ENCODE measurements around the gene TRMT61A. TPM values are rescaled to one million over a fixed set of nuclear protein-coding genes. Genes with fewer than 3 reads are reported as not detected.

Gene TRMT61A
- total and polyA plus RNA-seq, 2 of the 4 experiments (the other 2 are of a cell fraction): 5.7 to 16.2 TPM

DNA sequence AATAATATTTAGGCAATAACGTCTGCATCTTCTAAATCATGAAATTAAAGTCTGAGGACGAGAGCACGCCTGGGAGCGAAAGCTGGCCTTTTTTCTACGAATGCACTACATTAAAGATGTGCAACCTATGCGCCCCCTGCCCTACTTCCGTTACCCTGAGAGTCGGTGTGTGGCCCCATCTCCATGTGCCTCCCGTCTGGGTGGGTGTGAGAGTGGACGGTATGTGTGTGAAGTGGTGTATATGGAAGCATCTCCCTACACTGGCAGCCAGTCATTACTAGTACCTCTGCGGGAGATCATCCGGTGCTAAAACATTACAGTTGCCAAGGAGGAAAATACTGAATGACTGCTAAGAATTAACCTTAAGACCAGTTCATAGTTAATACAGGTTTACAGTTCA is 25.7 kb upstream of the TRMT61A start:
- no peak overlapping the region for H2AFZ ChIP-seq (replicated peaks; ENCODE audit: low read length, poor library complexity)
- no peak overlapping the region for H4K91ac ChIP-seq (ENCODE audit: insufficient read depth, low read depth, low read length)
- no peak overlapping the region for H3K4me2 ChIP-seq (ENCODE audit: low read depth, low read length)
- H3K27me3 ChIP-seq (ENCODE audit: control insufficient read depth, insufficient read depth, low read length): no peaks in the 10 kb centered on the region
- H2AK9ac ChIP-seq (replicated peaks; ENCODE audit: low read depth, low read length, poor library complexity): no peak overlapping the region
- ChIA-PET CTCF (no interaction called here), POLR2A (ENCODE audit: unreplicated experiment) (no interaction called here)
- H4K20me1 ChIP-seq (ENCODE audit: insufficient read depth, low read length): peaks cover 30% of the 10 kb centered on the region
- no peak overlapping the region for H3K9ac ChIP-seq (ENCODE audit: low read depth, low read length)
- in situ Hi-C loops (cut with MboI; ENCODE audit: low sequenced_read_pairs) (no loop called here), dilution Hi-C loops (cut with HindIII; ENCODE audit: low sequenced_read_pairs, unreplicated experiment) (no loop called here), intact Hi-C loops (cut with micrococcal nuclease) (no loop called here)
- ATAC-seq (ENCODE audit: low read depth): no peak
- TF ChIP-seq CHD1 (IDR thresholded peaks at IDR 0.05; ENCODE audit: low read depth, low read length) (no peak), POLR2A (IDR thresholded peaks at IDR 0.05; ENCODE audit: low read depth, low read length) (no peak), NFE2L2 (IDR thresholded peaks at IDR 0.05; ENCODE audit: low read depth, low read length) (no peak), RFX5 (IDR thresholded peaks at IDR 0.05; ENCODE audit: low read depth, low read length) (no peak), RAD21 (IDR thresholded peaks at IDR 0.05; ENCODE audit: low read length) (no peak), MAFK (IDR thresholded peaks at IDR 0.05; ENCODE audit: low read depth, low read length) (no peak), MXI1 (IDR thresholded peaks at IDR 0.05; ENCODE audit: borderline replicate concordance, low read depth, low read length) (no peak), FOS (IDR thresholded peaks at IDR 0.05; ENCODE audit: low read depth, low read length) (no peak), SMC3 (IDR thresholded peaks at IDR 0.05; ENCODE audit: low read depth, low read length) (no peak), CEBPB (IDR thresholded peaks at IDR 0.05; ENCODE audit: low read depth, low read length) (no peak), MAZ (IDR thresholded peaks at IDR 0.05; ENCODE audit: borderline replicate concordance, low read depth, low read length) (no peak), RCOR1 (IDR thresholded peaks at IDR 0.05; ENCODE audit: insufficient replicate concordance, low read length) (no peak), BHLHE40 (IDR thresholded peaks at IDR 0.05; ENCODE audit: low read depth, low read length) (no peak)
- TF ChIP-seq, protein P1, sequence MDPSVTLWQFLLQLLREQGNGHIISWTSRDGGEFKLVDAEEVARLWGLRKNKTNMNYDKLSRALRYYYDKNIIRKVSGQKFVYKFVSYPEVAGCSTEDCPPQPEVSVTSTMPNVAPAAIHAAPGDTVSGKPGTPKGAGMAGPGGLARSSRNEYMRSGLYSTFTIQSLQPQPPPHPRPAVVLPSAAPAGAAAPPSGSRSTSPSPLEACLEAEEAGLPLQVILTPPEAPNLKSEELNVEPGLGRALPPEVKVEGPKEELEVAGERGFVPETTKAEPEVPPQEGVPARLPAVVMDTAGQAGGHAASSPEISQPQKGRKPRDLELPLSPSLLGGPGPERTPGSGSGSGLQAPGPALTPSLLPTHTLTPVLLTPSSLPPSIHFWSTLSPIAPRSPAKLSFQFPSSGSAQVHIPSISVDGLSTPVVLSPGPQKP (IDR thresholded peaks at IDR 0.05; ENCODE audit: borderline replicate concordance, low read depth, low read length): no peak
- TF ChIP-seq, protein P2, sequence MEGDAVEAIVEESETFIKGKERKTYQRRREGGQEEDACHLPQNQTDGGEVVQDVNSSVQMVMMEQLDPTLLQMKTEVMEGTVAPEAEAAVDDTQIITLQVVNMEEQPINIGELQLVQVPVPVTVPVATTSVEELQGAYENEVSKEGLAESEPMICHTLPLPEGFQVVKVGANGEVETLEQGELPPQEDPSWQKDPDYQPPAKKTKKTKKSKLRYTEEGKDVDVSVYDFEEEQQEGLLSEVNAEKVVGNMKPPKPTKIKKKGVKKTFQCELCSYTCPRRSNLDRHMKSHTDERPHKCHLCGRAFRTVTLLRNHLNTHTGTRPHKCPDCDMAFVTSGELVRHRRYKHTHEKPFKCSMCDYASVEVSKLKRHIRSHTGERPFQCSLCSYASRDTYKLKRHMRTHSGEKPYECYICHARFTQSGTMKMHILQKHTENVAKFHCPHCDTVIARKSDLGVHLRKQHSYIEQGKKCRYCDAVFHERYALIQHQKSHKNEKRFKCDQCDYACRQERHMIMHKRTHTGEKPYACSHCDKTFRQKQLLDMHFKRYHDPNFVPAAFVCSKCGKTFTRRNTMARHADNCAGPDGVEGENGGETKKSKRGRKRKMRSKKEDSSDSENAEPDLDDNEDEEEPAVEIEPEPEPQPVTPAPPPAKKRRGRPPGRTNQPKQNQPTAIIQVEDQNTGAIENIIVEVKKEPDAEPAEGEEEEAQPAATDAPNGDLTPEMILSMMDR (conservative IDR thresholded peaks at IDR 0.05; ENCODE audit: low read depth, low read length): no peak
- TF ChIP-seq, protein P3, sequence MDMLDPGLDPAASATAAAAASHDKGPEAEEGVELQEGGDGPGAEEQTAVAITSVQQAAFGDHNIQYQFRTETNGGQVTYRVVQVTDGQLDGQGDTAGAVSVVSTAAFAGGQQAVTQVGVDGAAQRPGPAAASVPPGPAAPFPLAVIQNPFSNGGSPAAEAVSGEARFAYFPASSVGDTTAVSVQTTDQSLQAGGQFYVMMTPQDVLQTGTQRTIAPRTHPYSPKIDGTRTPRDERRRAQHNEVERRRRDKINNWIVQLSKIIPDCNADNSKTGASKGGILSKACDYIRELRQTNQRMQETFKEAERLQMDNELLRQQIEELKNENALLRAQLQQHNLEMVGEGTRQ (IDR thresholded peaks at IDR 0.05; ENCODE audit: low read depth, low read length): no peak
- H4K8ac ChIP-seq (ENCODE audit: low read depth in 2 of 2, low read length in 2 of 2): no peak overlapping the region
- WGBS, 2 experiments (ENCODE audit: extremely low coverage in 2 of 2, insufficient read length in 1 of 2): no CpG with 5 or more reads among the region's 12 CpGs
- no peaks in the 10 kb centered on the region for H3K9me3 ChIP-seq (ENCODE audit: control insufficient read depth, insufficient read depth, low read length)
- H4K5ac ChIP-seq (ENCODE audit: low read depth, low read length): no peak overlapping the region
- H3K4me3 ChIP-seq (ENCODE audit: insufficient read depth, low read depth, low read length): no peak overlapping the region
- H3K18ac ChIP-seq (ENCODE audit: low read depth, low read length): no peak overlapping the region
- H3K79me1 ChIP-seq (ENCODE audit: low read depth in 1 of 2, low read length in 2 of 2): peaks cover 34 to 54% of the 10 kb centered on the region in 2 experiments
- no peak overlapping the region for H3K56ac ChIP-seq (ENCODE audit: extremely low read depth, insufficient read depth, low read length)
- no peak overlapping the region for H3K27ac ChIP-seq (ENCODE audit: insufficient read depth, low read length)
- no peak overlapping the region for H2AK5ac ChIP-seq (ENCODE audit: low read depth, low read length)
- no peak overlapping the region for H2BK5ac ChIP-seq (ENCODE audit: low read depth, low read length, poor library complexity, severe bottlenecking)
- TSS peak; percentile 55 for BruUV-seq (replicated peaks)
- no peak overlapping the region for H2BK120ac ChIP-seq (ENCODE audit: low read depth, low read length)
- H3K9me1 ChIP-seq (ENCODE audit: insufficient read depth, low read length): peaks cover 6% of the 10 kb centered on the region; the same call in 1 of the 2 replicates
- H3K4me1 ChIP-seq (ENCODE audit: control insufficient read depth, insufficient read depth, low read length): no peaks in the 10 kb centered on the region; the same call in 1 of the 2 replicates
- no peak overlapping the region for H3K4ac ChIP-seq (ENCODE audit: low read depth, low read length)
- no peak for DNase-seq
- no peak overlapping the region for H2BK15ac ChIP-seq (ENCODE audit: low read depth, low read length)
- H3K36me3 ChIP-seq (ENCODE audit: control insufficient read depth, insufficient read depth, low read length): peaks cover 60% of the 10 kb centered on the region
- H2BK20ac ChIP-seq (ENCODE audit: low read depth, low read length): no peak overlapping the region
- H3K23ac ChIP-seq (ENCODE audit: low read depth, low read length): no peak overlapping the region
- H3K14ac ChIP-seq (replicated peaks; ENCODE audit: low read depth, low read length): no peak overlapping the region
